HUES48 (cell line): ENCODE measurements around the gene RERE.

ENCODE experiments used
- H3K27ac ChIP-seq: one replicate; pipeline ENCODE4 v1.7.0; 2013; ENCODE audit warnings: low read depth, low read length, inconsistent platforms
- H3K27me3 ChIP-seq: 2 replicates; pipeline ENCODE4 v1.6.1; 2013; ENCODE audit warnings: mild to moderate bottlenecking, low read length; ENCODE audit not compliant: control insufficient read depth, insufficient read depth
- H3K36me3 ChIP-seq: 2 replicates; pipeline ENCODE4 v1.6.1; 2013; ENCODE audit warnings: low read length; ENCODE audit not compliant: control insufficient read depth, insufficient read depth
- H3K4me1 ChIP-seq: 2 replicates; pipeline ENCODE4 v1.6.1; 2013; ENCODE audit warnings: mild to moderate bottlenecking, low read length; ENCODE audit not compliant: control insufficient read depth, insufficient read depth
- H3K4me3 ChIP-seq: 2 replicates; pipeline ENCODE4 v1.5.1; 2013; ENCODE audit warnings: mild to moderate bottlenecking, low read depth, low read length
- H3K9ac ChIP-seq: 2 replicates; pipeline ENCODE4 v1.6.1; 2013; ENCODE audit warnings: mild to moderate bottlenecking, low read depth, low read length, moderate library complexity
- H3K9me3 ChIP-seq: 2 replicates; pipeline ENCODE4 v1.6.1; 2013; ENCODE audit warnings: low read length; ENCODE audit not compliant: control insufficient read depth, insufficient read depth

Gene RERE

GRCh38 chr1:8379513-8380186 is 437.8 kb downstream of the RERE start:
- peaks cover 3% of the 10 kb centered on the region; the same call in 1 of the 2 replicates for H3K36me3 ChIP-seq
- no peaks in the 10 kb centered on the region for H3K27me3 ChIP-seq
- no peak overlapping the region for H3K9ac ChIP-seq
- peaks cover 20% of the 10 kb centered on the region for H3K4me1 ChIP-seq
- no peak overlapping the region for H3K4me3 ChIP-seq
- H3K9me3 ChIP-seq = no peaks in the 10 kb centered on the region
- no peak overlapping the region for H3K27ac ChIP-seq

- H3K36me3 ChIP-seq = peaks cover 3% of the 10 kb centered on the region; the same call in 1 of the 2 replicates
- no peak overlapping the region for H3K9ac ChIP-seq
- no peaks in the 10 kb centered on the region for H3K27me3 ChIP-seq
- no peaks in the 10 kb centered on the region for H3K9me3 ChIP-seq
- H3K4me3 ChIP-seq = no peak overlapping the region
- no peak overlapping the region for H3K27ac ChIP-seq
- peaks cover 23% of the 10 kb centered on the region for H3K4me1 ChIP-seq
These were observed 438.4 kb downstream of the RERE start for GRCh38 chr1:8378981-8379470.

GRCh38 chr1:8378178-8378577 is 439.3 kb downstream of the RERE start:
- peaks cover 5% of the 10 kb centered on the region; the same call in 1 of the 2 replicates for H3K36me3 ChIP-seq
- H3K4me1 ChIP-seq = peaks cover 32% of the 10 kb centered on the region

GRCh38 chr1:8377271-8377981 is 440.0 kb downstream of the RERE start:
- Histone ChIP-seq H3K36me3 (peaks cover 11% of the 10 kb centered on the region; the same call in 1 of the 2 replicates), H3K9me3 (no peaks in the 10 kb centered on the region), H3K4me1 (peaks cover 32% of the 10 kb centered on the region), H3K27ac (no peak overlapping the region), H3K27me3 (no peaks in the 10 kb centered on the region), H3K4me3 (no peak overlapping the region), H3K9ac (no peak overlapping the region)

More at GRCh38 chr1:8378178-8378577, 439.3 kb downstream of the RERE start:
- Histone ChIP-seq H3K9ac (no peak overlapping the region), H3K27ac (no peak overlapping the region), H3K9me3 (no peaks in the 10 kb centered on the region), H3K27me3 (no peaks in the 10 kb centered on the region), H3K4me3 (no peak overlapping the region)

GRCh38 chr1:8376358-8376840 is 441.0 kb downstream of the RERE start:
- Histone ChIP-seq H3K4me3 (no peak overlapping the region), H3K9ac (no peak overlapping the region), H3K27me3 (no peaks in the 10 kb centered on the region), H3K36me3 (peaks cover 9% of the 10 kb centered on the region; the same call in 1 of the 2 replicates), H3K27ac (no peak overlapping the region), H3K4me1 (peaks cover 33% of the 10 kb centered on the region), H3K9me3 (no peaks in the 10 kb centered on the region)

GRCh38 chr1:8374812-8375211 is 442.6 kb downstream of the RERE start:
- Histone ChIP-seq H3K9me3 (no peaks in the 10 kb centered on the region), H3K27ac (peak overlapping the region; percentile 21), H3K9ac (no peak overlapping the region), H3K4me1 (peaks cover 46% of the 10 kb centered on the region), H3K36me3 (peaks cover 9% of the 10 kb centered on the region; the same call in 1 of the 2 replicates), H3K27me3 (no peaks in the 10 kb centered on the region), H3K4me3 (no peak overlapping the region)

GRCh38 chr1:8374356-8374755 is 443.1 kb downstream of the RERE start:
- H3K27ac ChIP-seq = peak overlapping the region; percentile 21
- H3K36me3 ChIP-seq = peaks cover 9% of the 10 kb centered on the region; the same call in 1 of the 2 replicates
- H3K4me1 ChIP-seq = peaks cover 46% of the 10 kb centered on the region

GRCh38 chr1:8373581-8374241 is 443.7 kb downstream of the RERE start:
- Histone ChIP-seq H3K27me3 (no peaks in the 10 kb centered on the region), H3K4me3 (no peak overlapping the region), H3K9me3 (no peaks in the 10 kb centered on the region), H3K4me1 (peaks cover 46% of the 10 kb centered on the region), H3K27ac (peak overlapping the region; percentile 76), H3K9ac (no peak overlapping the region), H3K36me3 (peaks cover 9% of the 10 kb centered on the region; the same call in 1 of the 2 replicates)

More at GRCh38 chr1:8374356-8374755, 443.1 kb downstream of the RERE start:
- H3K4me3 ChIP-seq = no peak overlapping the region
- H3K27me3 ChIP-seq = no peaks in the 10 kb centered on the region
- no peak overlapping the region for H3K9ac ChIP-seq
- no peaks in the 10 kb centered on the region for H3K9me3 ChIP-seq

- peak overlapping the region; percentile 76 for H3K27ac ChIP-seq
- no peak overlapping the region for H3K4me3 ChIP-seq
- H3K36me3 ChIP-seq = peaks cover 9% of the 10 kb centered on the region; the same call in 1 of the 2 replicates
- no peaks in the 10 kb centered on the region for H3K9me3 ChIP-seq
- peaks cover 46% of the 10 kb centered on the region for H3K4me1 ChIP-seq
- H3K9ac ChIP-seq = no peak overlapping the region
- H3K27me3 ChIP-seq = no peaks in the 10 kb centered on the region
These were observed 444.3 kb downstream of the RERE start for GRCh38 chr1:8373125-8373524.

GRCh38 chr1:8371372-8371991 is 446.0 kb downstream of the RERE start:
- peaks cover 46% of the 10 kb centered on the region for H3K4me1 ChIP-seq
- no peaks in the 10 kb centered on the region for H3K27me3 ChIP-seq
- H3K4me3 ChIP-seq = no peak overlapping the region
- H3K9me3 ChIP-seq = no peaks in the 10 kb centered on the region
- peaks cover 9% of the 10 kb centered on the region; the same call in 1 of the 2 replicates for H3K36me3 ChIP-seq
- peak overlapping the region; percentile 24 for H3K27ac ChIP-seq
- no peak overlapping the region for H3K9ac ChIP-seq
